ENCODE data around the gene BCR.
"Not testable (repeated sequence)": the region's sequence is repeated elsewhere in the genome, so short reads cannot be mapped to it uniquely, and the experiment has no call there.

BCR gene

DNA sequence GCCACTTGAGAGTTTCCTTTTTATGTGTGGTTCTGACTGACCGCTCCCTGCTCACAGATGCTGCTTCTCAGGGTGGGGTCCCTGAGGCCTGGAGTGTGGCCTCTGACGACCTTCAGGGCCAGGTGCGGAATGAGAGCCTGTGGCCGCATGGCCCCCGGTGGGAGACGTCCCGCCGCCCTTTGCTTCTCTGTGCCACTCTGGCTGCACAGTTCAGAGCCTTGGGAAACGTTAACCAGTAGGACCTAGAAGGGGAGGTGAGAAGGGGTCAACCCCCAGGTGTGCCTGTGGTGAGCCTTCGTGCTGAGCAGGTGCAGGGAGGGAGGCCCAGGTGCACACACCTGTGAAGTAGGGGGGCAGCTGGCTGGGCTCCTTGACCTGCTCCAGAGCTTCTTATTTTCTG is 127.2 kb downstream of the BCR start:
- in situ Hi-C loops (cut with HindIII; ENCODE audit: low pct_ligation_motif_present, low pct_unique_long_range_greater_than_20kb, low sequenced_read_pairs); DNase-seq: not testable (repeated sequence)

DNA sequence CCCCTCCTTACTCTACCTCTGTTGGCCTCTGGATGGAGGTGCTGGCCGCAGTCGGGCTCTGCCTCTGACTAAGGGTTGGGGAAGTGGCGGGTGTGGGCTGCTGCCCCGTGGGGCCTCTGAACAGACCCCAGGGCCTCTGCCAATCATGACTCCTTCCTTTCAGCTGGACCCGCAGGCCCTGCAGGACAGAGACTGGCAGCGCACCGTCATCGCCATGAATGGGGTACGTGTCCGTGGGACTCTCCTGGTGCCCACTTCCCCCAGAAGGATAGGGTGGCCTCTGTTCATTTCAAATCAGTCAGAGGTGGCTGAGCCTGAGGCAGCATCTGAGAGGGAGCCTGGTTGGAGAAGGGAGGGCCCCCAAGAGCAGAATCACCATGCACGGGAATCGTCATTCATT is 129.0 kb downstream of the BCR start:
- DNase-seq; in situ Hi-C loops (cut with HindIII; ENCODE audit: low pct_ligation_motif_present, low pct_unique_long_range_greater_than_20kb, low sequenced_read_pairs): not testable (repeated sequence)

DNA sequence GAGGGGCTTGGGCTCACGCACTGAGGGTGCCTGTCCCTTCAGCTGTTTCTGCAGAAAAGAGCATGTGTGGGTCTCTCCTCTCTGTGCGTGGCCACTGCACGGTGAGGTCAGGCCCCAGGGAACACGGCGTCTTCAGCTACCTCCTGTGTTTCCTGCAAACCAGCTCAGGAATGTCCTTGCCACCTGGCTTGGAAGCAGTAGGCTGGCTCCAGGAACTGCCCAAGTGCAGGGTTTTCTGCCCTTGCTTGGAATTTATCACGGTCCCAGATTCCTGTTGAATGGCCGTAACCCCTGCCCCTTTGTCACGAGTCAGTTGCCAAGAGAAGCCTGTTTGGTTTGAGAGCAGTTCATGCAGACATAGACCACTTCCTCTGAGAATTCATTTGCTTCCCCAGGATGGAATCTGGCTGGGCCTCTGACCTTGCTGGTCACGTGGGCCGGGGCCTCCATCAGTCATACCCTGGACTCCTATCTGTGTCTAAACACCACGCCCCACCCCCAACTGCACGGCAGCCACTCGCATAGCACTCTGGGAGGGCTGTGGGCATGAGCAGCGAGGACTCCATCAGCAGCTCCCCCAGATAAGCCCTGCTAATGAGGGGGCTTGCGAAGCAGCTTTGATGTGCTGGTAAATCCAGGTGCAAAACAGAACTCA is 130.3 kb downstream of the BCR start:
- DNase-seq; in situ Hi-C loops (cut with HindIII; ENCODE audit: low pct_ligation_motif_present, low pct_unique_long_range_greater_than_20kb, low sequenced_read_pairs): not testable (repeated sequence)

DNA sequence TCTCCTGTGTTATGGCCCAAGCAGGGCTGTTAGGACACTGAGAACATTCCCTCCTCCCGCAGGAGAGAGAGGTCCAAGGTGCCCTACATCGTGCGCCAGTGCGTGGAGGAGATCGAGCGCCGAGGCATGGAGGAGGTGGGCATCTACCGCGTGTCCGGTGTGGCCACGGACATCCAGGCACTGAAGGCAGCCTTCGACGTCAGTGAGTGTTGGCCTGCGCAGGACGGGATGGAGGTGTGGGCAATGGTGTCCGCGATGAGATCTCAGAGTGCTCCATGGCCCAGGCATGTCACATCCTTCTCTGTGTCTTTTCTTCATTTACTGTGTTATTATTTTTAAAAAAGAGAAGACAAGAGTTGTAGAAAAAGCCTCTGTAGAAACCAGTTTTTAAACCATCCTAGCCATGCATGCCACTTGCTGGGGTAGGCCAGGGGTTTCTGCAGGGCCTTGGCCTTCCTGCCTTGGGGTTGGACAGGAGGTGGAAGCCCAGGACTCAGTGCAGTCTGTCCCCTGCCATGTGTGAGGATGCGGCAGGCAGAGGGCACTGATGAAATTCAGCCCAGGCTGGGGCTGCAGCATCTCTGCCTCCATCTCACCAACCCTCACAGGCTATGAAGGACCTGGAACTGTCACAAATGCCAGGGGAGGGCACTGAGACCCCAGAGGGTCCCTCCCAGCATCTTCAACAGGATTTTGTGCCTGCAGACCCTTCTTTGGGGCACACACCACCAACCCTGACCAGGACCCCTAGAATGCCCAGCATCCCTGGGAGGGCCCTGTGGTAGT is 131.5 kb downstream of the BCR start:
- in situ Hi-C loops (cut with HindIII; ENCODE audit: low pct_ligation_motif_present, low pct_unique_long_range_greater_than_20kb, low sequenced_read_pairs); DNase-seq: not testable (repeated sequence)

DNA sequence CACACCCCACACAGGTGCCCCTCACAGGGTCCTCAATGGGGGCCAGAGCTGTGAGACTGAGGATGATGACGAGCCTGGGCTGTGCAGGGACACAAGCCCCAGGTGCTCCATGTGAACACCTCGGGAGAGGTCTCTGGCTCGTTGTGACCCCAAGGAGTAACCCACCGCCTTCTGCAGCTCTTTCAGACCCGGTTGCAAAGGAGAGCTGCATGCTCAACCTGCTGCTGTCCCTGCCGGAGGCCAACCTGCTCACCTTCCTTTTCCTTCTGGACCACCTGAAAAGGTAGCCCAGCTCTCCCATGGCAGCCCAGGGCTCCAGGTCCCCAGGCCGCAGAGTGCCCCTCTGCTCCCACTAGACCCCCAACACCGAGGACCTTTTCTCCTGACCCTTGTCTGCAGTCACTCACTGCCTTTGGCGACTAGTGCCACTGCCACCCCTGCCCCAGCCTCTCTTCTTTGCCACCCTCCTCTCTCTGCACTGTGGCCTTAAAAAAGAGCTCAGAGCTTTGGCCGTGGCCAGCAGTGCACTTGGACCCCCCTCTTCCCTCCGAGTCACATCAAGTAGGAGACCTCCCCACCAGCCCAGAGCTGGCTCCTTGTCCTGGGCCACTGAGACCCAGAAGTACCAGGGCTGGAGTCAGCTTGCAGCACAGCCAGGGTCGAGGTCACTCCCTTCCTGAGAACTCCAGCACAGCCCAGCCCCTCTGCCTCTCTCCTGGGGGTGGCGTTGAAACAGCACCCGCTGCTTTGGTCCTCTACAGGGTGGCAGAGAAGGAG is 133.7 kb downstream of the BCR start:
- in situ Hi-C loops (cut with HindIII; ENCODE audit: low pct_ligation_motif_present, low pct_unique_long_range_greater_than_20kb, low sequenced_read_pairs) = no loop called here
- no peak for DNase-seq

DNA sequence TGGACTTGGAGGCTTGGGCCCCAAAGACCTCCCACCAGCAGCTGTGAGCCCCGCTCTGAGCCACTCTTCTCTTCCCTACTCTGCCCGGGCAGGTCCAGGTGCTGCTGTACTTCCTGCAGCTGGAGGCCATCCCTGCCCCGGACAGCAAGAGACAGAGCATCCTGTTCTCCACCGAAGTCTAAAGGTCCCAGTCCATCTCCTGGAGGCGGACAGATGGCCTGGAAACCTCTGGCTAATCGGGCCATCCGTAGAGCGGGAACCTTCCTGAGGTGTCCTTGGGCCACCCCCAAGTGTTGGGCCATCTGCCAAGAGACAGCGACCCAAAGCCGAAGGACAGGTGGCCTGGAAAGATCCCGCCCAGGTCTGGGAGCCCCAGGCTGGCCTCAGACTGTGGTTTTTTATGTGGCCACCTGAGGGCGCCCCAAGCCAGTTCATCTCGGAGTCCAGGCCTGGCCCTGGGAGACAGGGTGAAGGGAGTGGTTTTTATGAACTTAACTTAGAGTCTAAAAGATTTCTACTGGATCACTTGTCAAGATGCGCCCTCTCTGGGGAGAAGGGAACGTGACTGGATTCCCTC is 135.1 kb downstream of the BCR start:
- in situ Hi-C loops (cut with HindIII; ENCODE audit: low pct_ligation_motif_present, low pct_unique_long_range_greater_than_20kb, low sequenced_read_pairs) = no loop called here
- peak; percentile 65 for DNase-seq

DNA sequence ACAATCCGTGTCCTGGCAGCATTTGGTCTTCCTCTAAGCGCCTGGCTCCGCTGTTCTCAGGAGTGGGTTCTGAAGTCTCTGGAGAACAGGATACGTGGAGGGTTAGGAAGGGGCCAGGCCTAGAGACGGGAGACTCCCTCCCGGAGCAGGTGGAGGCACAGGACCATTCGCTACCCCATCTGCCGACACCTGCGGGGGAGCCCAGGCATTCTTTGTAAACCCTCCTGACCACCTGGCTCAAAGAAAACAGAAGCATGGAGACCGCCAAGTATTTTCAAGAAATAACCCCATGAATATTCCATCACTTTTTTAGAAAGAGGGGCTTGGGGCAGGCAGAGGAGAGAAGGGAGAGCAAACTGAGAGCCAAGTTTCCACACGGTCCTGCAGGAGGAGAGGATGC is 136.3 kb downstream of the BCR start:
- in situ Hi-C loops (cut with HindIII; ENCODE audit: low pct_ligation_motif_present, low pct_unique_long_range_greater_than_20kb, low sequenced_read_pairs); DNase-seq: not testable (repeated sequence)

DNA sequence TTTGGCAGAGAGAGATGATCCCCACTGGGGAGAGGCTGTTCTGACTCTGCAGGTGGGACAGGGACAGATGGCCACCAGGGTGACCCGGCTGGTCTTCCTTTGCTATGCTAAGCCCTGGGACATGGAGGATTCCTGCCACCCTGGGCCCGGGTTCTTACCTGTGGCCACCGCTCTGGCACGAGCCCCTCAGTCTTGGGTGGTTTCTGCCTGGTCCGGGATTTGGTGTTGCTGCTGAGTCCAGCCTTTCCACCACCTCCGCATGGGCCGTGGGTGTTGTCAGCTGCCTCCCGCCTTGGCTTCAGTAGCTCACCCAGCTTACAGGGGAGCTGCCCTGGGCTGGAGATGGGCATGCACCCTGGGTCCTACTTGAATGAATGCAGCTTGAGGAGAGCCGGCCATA is 138.0 kb downstream of the BCR start:
- in situ Hi-C loops (cut with HindIII; ENCODE audit: low pct_ligation_motif_present, low pct_unique_long_range_greater_than_20kb, low sequenced_read_pairs) = not testable (repeated sequence)

DNA sequence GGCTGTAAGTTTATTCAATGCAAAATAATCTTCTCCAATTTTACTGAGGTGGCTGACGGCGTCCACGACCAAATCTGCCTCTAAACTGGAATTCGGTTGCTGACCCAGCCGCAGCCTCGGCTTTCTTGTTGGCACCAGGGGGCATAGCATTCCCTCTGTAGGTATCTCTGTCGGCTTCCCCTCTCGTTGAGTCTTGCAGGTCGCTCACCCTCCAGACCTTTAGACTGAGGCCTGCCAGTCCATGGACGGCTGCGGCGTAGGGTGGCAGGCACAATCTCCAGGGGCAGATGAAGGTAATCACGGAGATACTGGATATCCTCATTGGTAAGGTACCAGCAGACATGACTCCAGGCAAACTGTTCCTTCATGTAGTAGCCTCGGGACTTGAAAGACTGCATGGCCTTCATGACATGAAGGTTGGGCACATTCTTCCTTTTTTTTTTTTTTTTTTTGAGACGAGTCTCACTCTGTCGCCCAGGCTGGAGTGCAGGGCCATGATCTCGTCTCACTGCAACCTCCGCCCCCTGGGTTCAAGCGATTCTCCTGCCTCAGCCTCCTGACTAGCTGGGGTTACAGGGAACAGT is 142.3 kb downstream of the BCR start:
- in situ Hi-C loops (cut with HindIII; ENCODE audit: low pct_ligation_motif_present, low pct_unique_long_range_greater_than_20kb, low sequenced_read_pairs); DNase-seq: not testable (repeated sequence)

More for the DNA sequence above, 138.0 kb downstream of the BCR start:
- not testable (repeated sequence) for DNase-seq

DNA sequence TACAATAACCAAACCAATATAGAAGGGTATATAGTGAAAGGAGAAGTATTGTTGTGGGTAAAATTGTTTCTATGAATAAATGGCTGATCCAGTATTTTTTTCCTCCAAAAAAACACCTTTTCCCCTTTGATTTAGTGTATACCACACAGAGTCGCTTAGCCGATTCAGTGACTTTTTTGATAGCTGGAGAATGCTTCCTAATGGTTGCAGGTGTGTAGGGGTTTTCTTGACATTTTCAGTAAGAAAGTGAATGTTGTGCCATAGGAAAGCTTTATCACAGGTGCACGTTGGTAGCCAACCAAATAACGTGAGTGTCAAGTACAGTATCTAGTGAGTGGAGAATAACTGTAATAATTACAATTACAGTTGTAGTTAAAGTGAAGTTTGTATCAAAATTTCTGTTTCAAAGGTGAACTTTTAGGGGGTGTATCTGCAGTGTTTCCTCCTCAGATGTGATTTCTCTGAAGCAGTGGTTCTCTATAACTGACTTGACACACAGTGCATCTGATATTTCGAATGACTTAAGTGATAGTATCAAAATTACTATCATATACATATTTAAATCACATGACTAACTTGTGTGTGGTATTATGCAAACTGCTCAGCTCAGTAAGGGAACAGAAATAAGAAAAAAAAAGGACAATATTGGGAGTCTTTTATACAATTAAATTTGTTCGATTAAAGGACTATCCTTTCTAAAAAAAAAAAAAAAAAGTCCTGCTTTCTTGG is 143.8 kb downstream of the BCR start:
- DNase-seq; in situ Hi-C loops (cut with HindIII; ENCODE audit: low pct_ligation_motif_present, low pct_unique_long_range_greater_than_20kb, low sequenced_read_pairs): not testable (repeated sequence)

DNA sequence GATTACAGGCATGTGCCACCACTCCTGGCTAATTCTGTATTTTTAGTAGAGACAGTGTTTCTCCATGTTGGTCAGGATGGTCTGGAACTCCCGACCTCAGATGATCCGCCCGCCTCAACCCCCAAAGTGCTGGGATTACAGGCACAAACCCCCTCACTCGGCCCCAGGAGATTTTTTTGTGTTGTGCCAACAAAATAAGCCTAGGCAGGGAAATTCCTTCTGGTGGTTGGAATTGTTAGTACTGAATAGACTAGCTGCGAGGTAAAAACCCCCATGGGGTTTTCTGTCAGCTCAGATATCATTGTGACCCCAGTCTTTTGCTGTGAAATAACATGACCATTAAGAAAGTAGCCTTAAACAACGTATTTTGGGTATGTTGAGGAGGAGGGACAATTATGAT is 144.9 kb downstream of the BCR start:
- no peak for DNase-seq
- in situ Hi-C loops (cut with HindIII; ENCODE audit: low pct_ligation_motif_present, low pct_unique_long_range_greater_than_20kb, low sequenced_read_pairs) = no loop called here

DNA sequence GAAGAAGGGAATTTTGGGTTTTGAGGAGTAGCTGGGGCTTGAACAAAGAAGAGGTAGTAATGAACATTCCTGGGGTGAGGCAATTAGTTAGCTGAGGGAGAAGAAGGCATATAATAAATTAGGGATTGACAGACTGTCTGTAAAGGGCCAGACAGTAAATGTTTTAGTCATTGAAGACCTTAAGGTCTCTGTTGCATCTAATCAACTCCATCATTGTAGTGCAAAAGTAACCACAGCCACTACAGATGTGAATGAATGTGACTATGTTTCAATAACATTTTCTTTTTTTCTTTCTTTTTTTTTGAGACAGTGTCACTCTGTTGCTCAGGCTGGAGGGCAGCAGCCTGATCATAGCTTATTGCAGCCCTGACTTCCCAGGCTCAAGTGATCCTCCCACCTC is 153.5 kb downstream of the BCR start:
- DNase-seq; in situ Hi-C loops (cut with HindIII; ENCODE audit: low pct_ligation_motif_present, low pct_unique_long_range_greater_than_20kb, low sequenced_read_pairs): not testable (repeated sequence)

DNA sequence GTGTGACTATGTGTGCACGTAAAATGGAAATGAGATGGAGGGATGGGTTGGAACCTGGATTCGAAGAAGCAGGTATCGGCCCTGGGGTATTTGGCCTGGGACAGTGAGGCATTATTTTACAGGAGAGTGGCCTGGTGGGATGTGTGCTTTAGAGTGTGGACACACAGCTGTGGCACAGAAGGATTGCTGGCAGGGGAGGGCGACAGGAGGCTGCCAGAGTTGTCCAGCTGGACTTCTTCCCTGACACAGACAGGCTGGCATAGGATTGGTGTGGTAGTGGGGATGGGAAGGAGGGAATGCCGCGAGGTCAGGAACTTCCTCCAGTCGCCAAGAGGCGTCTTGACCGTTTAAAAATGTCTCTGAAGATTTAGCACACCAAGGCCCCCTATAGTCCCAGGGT is 157.4 kb downstream of the BCR start:
- in situ Hi-C loops (cut with HindIII; ENCODE audit: low pct_ligation_motif_present, low pct_unique_long_range_greater_than_20kb, low sequenced_read_pairs); DNase-seq: not testable (repeated sequence)

DNA sequence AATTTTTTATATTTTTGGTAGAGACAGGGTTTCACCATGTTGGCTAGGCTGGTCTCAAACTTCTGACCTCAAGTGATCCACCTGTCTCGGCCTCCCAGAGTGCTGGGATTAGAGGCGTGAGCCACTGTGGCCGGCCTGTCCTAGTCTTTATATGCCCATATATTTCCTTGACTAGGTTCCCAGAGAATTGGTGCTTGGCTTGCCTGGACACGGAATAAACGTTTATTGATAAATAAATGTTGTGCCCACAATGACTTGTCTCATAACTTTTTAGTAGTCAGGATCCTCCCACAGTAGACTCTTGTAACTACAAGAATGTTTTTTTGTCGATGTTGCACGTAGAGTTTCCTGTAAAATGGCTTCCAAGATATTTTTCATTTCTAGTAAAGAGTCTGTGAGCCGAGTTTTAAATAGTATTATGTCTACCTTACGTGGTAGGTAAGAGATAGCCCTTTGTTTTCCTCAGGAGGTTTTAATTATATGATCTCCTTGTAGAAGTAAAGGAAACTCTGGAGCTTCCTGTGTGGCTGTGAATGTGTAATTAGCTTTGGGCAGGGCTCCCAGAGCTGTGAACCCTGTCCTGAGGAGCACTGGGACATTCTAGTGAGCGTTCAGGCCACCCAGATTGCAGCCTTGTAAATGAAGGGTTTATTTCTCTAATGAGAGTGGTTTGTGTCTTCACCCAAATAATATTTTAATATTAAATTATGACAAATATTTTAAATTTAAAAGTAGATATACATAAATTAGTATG is 161.8 kb downstream of the BCR start:
- DNase-seq; in situ Hi-C loops (cut with HindIII; ENCODE audit: low pct_ligation_motif_present, low pct_unique_long_range_greater_than_20kb, low sequenced_read_pairs): not testable (repeated sequence)

DNA sequence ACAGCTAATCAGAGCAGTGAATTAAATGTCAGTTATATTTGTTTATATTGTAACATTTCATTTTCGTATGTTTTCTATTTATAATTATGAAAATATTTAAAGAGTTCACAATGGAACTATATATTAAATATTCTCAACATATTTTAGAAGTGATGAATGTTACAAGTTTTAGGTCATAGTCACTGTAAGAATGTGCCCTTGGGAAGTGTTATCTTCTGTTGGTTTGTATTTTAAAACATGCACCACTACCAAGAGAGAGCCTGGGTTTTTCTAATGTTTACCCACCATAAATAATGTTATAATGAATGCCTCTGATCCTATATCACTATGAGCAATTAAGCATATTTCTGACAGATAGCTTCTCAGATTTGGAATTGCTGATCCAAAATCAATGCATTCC is 171.0 kb downstream of the BCR start:
- in situ Hi-C loops (cut with HindIII; ENCODE audit: low pct_ligation_motif_present, low pct_unique_long_range_greater_than_20kb, low sequenced_read_pairs) = no loop called here
- no peak for DNase-seq

DNA sequence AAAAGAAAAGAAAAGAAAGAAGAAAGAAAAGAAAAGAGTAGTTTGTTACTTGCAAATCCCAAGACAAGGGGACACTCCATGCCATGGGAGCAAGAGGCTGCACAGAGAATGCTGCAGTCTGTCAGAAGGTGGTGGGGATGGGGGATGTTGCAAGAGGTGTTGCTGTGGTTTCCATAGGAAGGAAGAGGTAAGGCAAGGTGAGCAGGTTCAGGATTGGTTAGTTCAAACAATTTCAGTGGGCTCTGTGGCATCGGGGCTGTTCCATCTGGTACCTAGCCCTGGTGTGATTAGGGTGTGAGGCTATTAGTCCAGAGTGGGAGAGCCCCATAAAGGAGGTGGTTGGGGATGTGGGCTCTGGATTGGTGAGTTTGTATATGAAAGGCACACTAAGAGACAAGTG is 172.7 kb downstream of the BCR start:
- no peak for DNase-seq

DNA sequence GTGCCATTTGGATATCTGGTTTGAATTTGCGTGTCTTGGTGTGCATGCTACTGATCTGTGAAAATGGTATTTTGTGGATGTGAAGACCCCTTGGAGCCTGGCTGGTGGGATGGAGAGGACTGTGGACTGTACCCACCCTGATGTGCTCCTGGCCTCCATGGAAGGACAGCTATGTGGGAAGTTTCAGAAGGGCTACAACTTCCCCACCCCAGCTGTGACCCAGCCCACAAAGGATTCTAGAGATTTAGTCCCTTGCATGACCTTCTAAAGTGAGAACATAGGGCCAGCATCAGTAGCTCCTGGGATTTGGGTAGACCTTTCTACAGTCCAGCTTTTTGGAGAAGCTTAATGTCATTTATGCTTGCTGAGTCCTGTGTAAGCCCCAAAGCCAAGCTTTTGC is 173.4 kb downstream of the BCR start:
- no peak for DNase-seq
- in situ Hi-C loops (cut with HindIII; ENCODE audit: low pct_ligation_motif_present, low pct_unique_long_range_greater_than_20kb, low sequenced_read_pairs) = no loop called here

More for the DNA sequence above, 172.7 kb downstream of the BCR start:
- in situ Hi-C loops (cut with HindIII; ENCODE audit: low pct_ligation_motif_present, low pct_unique_long_range_greater_than_20kb, low sequenced_read_pairs) = no loop called here

All from ACHN (cell line).